HEK293 (cell line): ENCODE results near the gene FAM168A.
A peak's percentile ranks its signal among the peaks of the same experiment; 100 is the strongest.

Source experiments
- CTCF ChIA-PET: fragments of 350-600 bp; formaldehyde crosslinking; extraction: SDS; loops from one replicate; lab custom pipeline; 2021; ENCODE audit warnings: antibody characterized with exemption; lab: Yijun Ruan, JAX
- POLR2A ChIA-PET: fragments of 300-600 bp; formaldehyde crosslinking; extraction: SDS; loops from one replicate; lab custom pipeline; 2020; ENCODE audit warnings: antibody characterized with exemption, inconsistent platforms; lab: Yijun Ruan, JAX
- H3K27ac ChIP-seq: fragments of 200-500 bp; sonication (Bioruptor generic); 2 replicates; pipeline ENCODE4 v1.5.1; 2014; ENCODE audit warnings: low read depth, low read length, control low read depth, inconsistent platforms; ENCODE audit errors: extremely low read depth
- H3K36me3 ChIP-seq, 2 experiments: fragments of 200-500 bp in 1 of 2; sonication (Bioruptor generic) in 1 of 2; 1 replicate in 1 of 2; 2 replicates in 1 of 2; pipeline ENCODE4 v1.5.1; 2014 to 2017; ENCODE audit warnings: inconsistent platforms in 2 of 2, low read length in 2 of 2; ENCODE audit not compliant: control insufficient read depth in 2 of 2, insufficient read depth in 1 of 2
- H3K4me1 ChIP-seq: fragments of 200-500 bp; sonication (Bioruptor generic); 2 replicates; pipeline ENCODE4 v1.5.1; 2014; ENCODE audit warnings: mild to moderate bottlenecking, low read length, inconsistent platforms; ENCODE audit not compliant: control insufficient read depth, insufficient read depth
- H3K4me3 ChIP-seq: 2 replicates; pipeline ENCODE4 v1.5.1; 2011; ENCODE audit warnings: low read depth, mild to moderate bottlenecking, control low read depth, low read length, moderate library complexity
- H3K9me3 ChIP-seq: fragments of 200-500 bp; sonication (Bioruptor generic); 2 replicates; pipeline ENCODE4 v1.5.1; 2014; ENCODE audit warnings: low read depth, low read length, inconsistent platforms; ENCODE audit not compliant: control insufficient read depth, insufficient read depth
- BCL11B ChIP-seq: fragments of 450-650 bp; formaldehyde crosslinking; IDR thresholded peaks from 2 replicates; pipeline ENCODE4 v1.5.1; 2016; ENCODE audit warnings: low read depth, missing biosample characterization, missing genetic modification characterization
- HIC1 ChIP-seq: fragments of 450-650 bp; formaldehyde crosslinking; IDR thresholded peaks from 2 replicates; pipeline ENCODE4 v1.5.1; 2016; ENCODE audit warnings: missing biosample characterization, missing genetic modification characterization
- SCRT2 ChIP-seq: fragments of 450-650 bp; formaldehyde crosslinking; IDR thresholded peaks from 2 replicates; pipeline ENCODE4 v1.5.1; 2016; ENCODE audit warnings: missing biosample characterization, missing genetic modification characterization
- TRIM28 ChIP-seq: IDR thresholded peaks from 2 replicates; pipeline ENCODE4 v1.6.1; 2011; ENCODE audit warnings: low read length, control low read depth, borderline replicate concordance
- ZNF558 ChIP-seq: fragments of 450-650 bp; formaldehyde crosslinking; IDR thresholded peaks from 2 replicates; pipeline ENCODE4 v1.5.1; 2016; ENCODE audit warnings: missing biosample characterization, missing genetic modification characterization
- ZNF629 ChIP-seq: fragments of 450-650 bp; formaldehyde crosslinking; IDR thresholded peaks from 2 replicates; pipeline ENCODE4 v1.5.1; 2017; ENCODE audit warnings: missing biosample characterization, missing genetic modification characterization
- TF ChIP-seq, protein P1 (sequence below): fragments of 450-650 bp; formaldehyde crosslinking; IDR thresholded peaks from 2 replicates; pipeline ENCODE4 v1.5.1; 2016; ENCODE audit warnings: missing biosample characterization, missing genetic modification characterization
- TF ChIP-seq, protein P2 (sequence below): fragments of 450-650 bp; formaldehyde crosslinking; IDR thresholded peaks from 2 replicates; pipeline ENCODE4 v1.5.1; 2017; ENCODE audit warnings: missing biosample characterization, missing genetic modification characterization

FAM168A gene

DNA sequence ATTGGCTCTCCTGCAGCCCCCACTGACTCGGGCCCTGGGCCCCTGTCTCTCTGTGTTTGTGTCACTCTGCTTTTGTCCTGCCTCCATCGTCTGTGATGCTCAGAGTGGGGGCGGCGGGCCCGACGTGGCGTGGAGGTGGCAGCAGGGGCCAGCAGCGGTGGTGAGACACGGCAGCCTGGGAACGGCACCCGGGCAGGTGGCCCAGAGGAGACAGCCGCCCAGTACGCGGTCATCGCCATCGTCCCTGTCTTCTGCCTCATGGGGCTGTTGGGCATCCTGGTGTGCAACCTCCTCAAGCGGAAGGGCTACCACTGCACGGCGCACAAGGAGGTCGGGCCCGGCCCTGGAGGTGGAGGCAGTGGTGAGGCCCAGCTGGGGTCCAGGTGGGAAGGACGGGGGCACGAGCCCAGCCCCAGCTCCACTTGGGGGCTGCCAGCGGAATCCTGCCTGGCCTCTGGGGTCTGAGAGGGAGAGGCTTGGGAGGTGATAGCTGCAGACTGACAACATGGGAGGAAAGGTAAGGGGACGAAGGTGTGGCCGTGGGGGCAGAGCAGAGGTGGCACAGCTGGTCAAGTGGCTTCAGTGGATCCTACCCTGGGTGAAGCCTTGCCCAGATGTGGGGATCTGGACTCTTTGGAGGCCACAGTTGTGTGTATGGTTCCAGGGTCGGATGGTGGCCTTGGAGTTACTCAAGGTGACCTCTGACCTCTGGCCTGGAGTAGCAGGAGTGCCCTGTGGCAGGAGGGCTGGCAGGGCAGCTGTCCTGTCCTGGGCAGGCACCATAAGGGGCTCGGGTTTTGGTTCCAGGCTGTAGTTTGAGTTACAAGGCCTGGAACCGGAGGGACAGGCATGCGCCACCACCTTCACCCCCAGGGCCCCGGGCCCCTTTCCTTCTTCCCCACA lies 205.6 kb downstream of the FAM168A start:
- peaks cover 0 to 69% of the 10 kb centered on the region in 2 experiments; a peak in 1 of 3 replicates for H3K36me3 ChIP-seq
- H3K9me3 ChIP-seq, result no peaks in the 10 kb centered on the region
- POLR2A ChIA-PET, result interaction anchor here (1.5 to 1.8 kb wide), 2 partner anchors 15 to 41 kb away, joined by 6 to 8 read pairs; no protein-coding TSS in a partner anchor
- no peak for TF ChIP-seq TRIM28
- TF ChIP-seq BCL11B (tag by site-specific recombination), result 0 out of 2 replicates have a peak, but pooled peaks have one; percentile 53
- TF ChIP-seq, all 188 proteins: peak for 1
- H3K27ac ChIP-seq, result no peak overlapping the region
- no peaks in the 10 kb centered on the region for H3K4me1 ChIP-seq
- H3K4me3 ChIP-seq, result no peak overlapping the region
- CTCF ChIA-PET, result interaction anchor here (0.6 to 3.6 kb wide), 23 partner anchors 9 to 667 kb away, joined by 3 to 95 read pairs (median 5); no protein-coding TSS in a partner anchor

- Histone ChIP-seq H3K27ac (no peak overlapping the region), H3K4me3 (no peak overlapping the region), H3K36me3 (peaks cover 0 to 62% of the 10 kb centered on the region in 2 experiments; a peak in 1 of 3 replicates), H3K9me3 (no peaks in the 10 kb centered on the region), H3K4me1 (no peaks in the 10 kb centered on the region)
- ChIA-PET POLR2A (no interaction called here), CTCF (interaction anchor here (3.6 kb wide), 1 partner anchor 40 kb away, joined by 95 read pairs; no protein-coding TSS in a partner anchor)
- peak; percentile 28; the same call in 1 of the 2 replicates for TF ChIP-seq SCRT2
- TF ChIP-seq ZNF629 (tag by site-specific recombination), result no peak
- TF ChIP-seq ZNF558 (tag by site-specific recombination), result no peak
- TF ChIP-seq, protein P1, sequence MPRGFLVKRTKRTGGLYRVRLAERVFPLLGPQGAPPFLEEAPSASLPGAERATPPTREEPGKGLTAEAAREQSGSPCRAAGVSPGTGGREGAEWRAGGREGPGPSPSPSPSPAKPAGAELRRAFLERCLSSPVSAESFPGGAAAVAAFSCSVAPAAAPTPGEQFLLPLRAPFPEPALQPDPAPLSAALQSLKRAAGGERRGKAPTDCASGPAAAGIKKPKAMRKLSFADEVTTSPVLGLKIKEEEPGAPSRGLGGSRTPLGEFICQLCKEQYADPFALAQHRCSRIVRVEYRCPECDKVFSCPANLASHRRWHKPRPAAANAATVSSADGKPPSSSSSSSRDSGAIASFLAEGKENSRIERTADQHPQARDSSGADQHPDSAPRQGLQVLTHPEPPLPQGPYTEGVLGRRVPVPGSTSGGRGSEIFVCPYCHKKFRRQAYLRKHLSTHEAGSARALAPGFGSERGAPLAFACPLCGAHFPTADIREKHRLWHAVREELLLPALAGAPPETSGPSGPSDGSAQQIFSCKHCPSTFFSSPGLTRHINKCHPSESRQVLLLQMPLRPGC (tag by site-specific recombination), result no peak
- TF ChIP-seq, all 188 proteins: peak for 1
Observed at GRCh38 chr11:73391665-73392064, 206.2 kb downstream of the FAM168A start.

DNA sequence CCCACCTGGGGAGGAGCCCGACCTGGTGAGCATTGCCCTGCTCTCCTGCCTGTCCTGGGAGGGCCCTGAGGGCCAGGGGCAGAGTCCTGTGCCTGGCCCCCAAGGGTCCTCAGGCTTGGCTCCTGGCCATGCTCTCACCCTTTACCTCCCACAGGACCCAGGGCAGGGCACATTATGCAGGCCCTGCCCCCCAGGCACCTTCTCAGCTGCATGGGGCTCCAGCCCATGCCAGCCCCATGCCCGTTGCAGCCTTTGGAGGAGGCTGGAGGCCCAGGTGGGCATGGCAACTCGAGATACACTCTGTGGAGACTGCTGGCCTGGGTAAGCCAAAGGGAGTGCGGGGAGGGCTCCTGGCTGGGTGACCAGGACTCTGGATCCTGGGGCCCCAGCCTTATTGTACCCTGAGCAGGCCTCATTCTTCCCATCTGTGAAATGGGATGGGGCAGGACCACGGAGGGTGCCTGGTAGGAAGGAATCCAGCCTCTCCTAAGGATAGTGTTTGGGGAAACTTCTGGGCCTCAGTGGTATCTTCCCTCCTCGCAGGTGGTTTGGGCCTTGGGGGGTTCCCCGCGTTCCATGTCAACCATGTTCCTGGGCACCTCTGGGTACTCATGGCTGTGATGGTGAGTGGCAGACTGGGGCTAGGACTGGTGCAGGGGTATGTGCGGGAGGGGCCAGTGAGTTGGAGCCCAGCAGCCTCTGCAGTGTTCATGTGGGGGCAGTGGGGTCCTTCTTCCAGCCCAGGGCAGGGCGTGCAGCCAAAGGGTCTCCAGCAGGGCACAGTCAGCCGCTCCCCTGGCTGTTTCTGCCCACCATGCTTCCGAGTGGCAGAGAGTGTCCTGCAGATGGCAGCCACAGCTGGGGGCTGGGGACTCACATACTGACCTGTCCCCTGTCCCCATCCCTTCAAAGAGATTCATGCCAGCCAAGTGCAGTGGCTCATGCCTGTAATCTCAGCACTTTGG lies 207.0 kb downstream of the FAM168A start:
- ChIA-PET CTCF (interaction anchor here (3.6 to 8.4 kb wide), 2 partner anchors 39 to 40 kb away, joined by 61 to 95 read pairs; no protein-coding TSS in a partner anchor), POLR2A (no interaction called here)
- 0 out of 2 replicates have a peak, but pooled peaks have one; percentile 16 for TF ChIP-seq HIC1
- TF ChIP-seq, protein P2, sequence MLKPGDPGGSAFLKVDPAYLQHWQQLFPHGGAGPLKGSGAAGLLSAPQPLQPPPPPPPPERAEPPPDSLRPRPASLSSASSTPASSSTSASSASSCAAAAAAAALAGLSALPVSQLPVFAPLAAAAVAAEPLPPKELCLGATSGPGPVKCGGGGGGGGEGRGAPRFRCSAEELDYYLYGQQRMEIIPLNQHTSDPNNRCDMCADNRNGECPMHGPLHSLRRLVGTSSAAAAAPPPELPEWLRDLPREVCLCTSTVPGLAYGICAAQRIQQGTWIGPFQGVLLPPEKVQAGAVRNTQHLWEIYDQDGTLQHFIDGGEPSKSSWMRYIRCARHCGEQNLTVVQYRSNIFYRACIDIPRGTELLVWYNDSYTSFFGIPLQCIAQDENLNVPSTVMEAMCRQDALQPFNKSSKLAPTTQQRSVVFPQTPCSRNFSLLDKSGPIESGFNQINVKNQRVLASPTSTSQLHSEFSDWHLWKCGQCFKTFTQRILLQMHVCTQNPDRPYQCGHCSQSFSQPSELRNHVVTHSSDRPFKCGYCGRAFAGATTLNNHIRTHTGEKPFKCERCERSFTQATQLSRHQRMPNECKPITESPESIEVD (tag by site-specific recombination), result no peak
- Histone ChIP-seq H3K4me1 (peaks cover 4% of the 10 kb centered on the region; the same call in 1 of the 2 replicates), H3K9me3 (no peaks in the 10 kb centered on the region), H3K4me3 (no peak overlapping the region), H3K36me3 (peaks cover 0 to 55% of the 10 kb centered on the region in 2 experiments; a peak in 1 of 3 replicates), H3K27ac (no peak overlapping the region)
